Right ventricle myocardium superior (tissue), 1 donor: ENCODE results near the gene RBM33. TPM values are rescaled to one million over a fixed set of nuclear protein-coding genes. Genes with fewer than 3 reads are reported as not detected.

ENCODE experiments used
- ATAC-seq: fragments of 200-7000 bp; cut with Tn5 transposase; one replicate; pipeline ENCODE4 v1.9.1; 2020; ENCODE audit warnings: mild to moderate bottlenecking; ENCODE audit not compliant: poor library complexity
- DNase-seq: peaks from one replicate; pipeline ENCODE4 v3.0.0-alpha.2; 2020
- intact Hi-C: fragments of 100-400 bp; cut with DNase I; formaldehyde crosslinking; loops from one replicate; pipeline ENCODE4 v1.11.2; 2022
- total RNA-seq: library from RNA; stranded (reverse); fragmentation: NEBNext Ultra II Directional; extraction: Animal tissue kit (Norgen Biotek cat#: 25700); gene quantifications from one replicate; pipeline ENCODE4 v1.2.1, GENCODE V29; 2021
- donor health status: DM: no; HTN: yes; CAD: no; lungs with severe emphysema.

The RBM33 gene
- total RNA-seq, 1 donor from 2014 or later: 32.8 TPM

DNA sequence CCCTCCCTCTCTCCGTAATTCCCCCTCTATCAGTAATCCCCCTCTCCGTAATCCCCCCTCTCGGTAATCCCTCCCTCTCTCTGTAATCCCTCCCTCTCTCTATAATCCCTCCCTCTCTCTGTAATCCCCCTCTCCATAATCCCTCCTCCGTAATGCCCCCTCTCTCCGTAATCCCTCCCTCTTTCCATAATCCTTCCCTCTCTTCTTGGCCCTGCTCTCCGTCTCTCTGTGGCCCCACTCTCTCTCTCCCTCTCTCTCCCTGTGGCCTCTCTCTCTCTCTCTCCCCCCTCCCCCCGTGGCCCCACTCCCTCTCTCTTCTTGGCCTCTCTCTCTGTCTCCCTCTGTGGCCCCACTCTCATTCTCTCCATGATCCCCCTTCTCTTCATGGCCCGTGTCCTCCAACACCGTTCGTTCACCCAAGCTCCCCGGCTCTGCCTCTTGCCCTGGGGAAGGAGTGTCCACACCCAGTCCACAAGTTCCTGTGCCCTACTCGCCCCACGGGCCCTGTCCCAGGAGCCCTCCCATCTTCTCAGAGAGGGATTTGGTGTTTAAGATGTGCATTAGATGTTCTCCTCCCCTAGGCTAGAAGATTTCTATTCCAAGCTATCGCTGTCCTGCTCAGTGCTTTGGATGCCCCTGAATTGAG lies 148.0 kb downstream of the RBM33 start:
- intact Hi-C loops: loop anchor here (10.0 kb wide), 1 partner anchor 1022 kb away; no protein-coding TSS in a partner anchor
- no peak for ATAC-seq
- DNase-seq: no peak

DNA sequence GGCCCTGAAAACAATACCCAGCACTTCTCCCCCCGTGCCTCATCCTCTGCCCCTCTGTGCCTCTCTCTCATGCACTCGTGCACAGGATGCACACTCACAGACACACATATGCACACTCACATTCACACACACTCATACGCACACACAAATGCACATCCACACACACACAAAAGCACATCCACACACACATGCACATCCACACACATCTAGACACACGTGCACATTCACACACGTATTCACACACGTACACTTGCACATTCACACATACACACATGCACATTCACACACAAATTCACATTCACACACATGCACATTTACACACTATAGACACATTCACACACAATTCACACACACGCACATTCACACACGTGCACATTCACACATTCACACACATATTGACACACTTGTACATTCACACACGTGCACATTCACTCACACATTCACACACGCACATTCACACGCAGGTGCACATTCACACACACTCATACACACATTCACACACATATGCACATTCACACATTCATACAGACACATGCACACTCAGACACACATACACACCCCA lies 148.6 kb downstream of the RBM33 start:
- DNase-seq: no peak
- ATAC-seq: no peak
- intact Hi-C loops: loop anchor here (10.0 kb wide), 1 partner anchor 1022 kb away; no protein-coding TSS in a partner anchor

DNA sequence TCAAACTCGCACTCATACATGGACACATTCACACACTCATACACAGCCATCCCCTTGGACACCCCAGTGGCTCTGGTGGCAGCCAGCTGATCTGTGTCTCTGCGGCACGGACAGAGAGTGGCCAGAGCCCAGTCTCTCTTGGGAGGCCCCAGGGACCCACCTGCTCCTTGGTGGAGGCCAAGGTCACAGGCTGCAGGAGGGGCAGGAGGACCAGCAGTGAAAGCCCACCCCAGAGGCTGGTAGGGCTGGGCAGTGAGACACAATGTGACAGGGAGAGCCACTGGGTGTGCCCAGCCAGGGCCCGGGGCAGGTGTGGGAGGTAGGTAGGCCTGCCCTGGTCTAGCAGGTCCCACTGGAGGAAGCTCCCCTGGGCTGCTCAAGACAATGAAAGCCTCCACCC lies 149.3 kb downstream of the RBM33 start:
- ATAC-seq (no peak), DNase-seq (no peak)
- intact Hi-C loops: loop anchor here (10.0 kb wide), 1 partner anchor 1021 kb away; no protein-coding TSS in a partner anchor

DNA sequence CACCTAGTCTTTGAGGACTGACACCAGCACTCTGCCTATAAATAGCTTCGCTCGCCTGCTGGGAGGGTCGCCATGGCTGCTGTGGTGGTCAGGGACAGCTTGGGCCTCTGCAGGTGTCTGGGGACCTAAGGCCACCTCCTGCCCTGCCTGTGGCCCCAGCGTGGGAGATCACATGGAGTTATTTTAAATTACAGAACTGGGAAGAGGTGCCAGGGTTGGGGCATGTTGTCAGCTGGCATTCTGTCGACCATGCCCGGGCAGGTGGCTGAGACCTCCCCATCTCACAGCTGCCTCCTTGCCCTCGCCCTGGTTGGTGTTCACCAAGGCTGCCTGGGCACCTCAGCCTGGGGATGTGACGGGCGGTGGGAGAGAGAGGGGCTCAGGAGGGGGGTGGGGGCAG lies 149.7 kb downstream of the RBM33 start:
- intact Hi-C loops: loop anchor here (10.0 kb wide), 1 partner anchor 1021 kb away; no protein-coding TSS in a partner anchor
- no peak for ATAC-seq
- no peak for DNase-seq

DNA sequence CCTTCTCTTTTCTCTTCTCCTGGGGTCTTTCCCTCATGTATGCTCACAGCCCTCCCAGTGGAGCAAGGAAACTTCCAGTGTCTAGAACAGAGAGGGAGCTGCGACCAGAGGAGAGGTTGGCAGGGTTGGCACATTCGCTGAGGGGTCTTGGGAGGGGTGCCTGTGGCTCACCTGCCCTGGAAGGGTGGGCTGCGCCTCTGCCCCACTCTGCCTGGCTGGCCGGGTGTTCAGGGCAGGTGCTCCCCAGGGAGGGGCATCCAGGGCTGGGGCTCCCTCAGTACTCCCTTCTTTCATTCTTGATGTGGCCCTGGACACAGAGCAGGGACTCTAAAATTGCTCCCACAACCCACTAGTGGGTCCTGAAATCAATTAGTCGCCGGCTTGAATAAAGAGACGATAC lies 150.9 kb downstream of the RBM33 start:
- no peak for ATAC-seq
- intact Hi-C loops: loop anchor here (5.0 to 10.0 kb wide), 2 partner anchors 677 to 1019 kb away; no protein-coding TSS in a partner anchor
- no peak for DNase-seq

DNA sequence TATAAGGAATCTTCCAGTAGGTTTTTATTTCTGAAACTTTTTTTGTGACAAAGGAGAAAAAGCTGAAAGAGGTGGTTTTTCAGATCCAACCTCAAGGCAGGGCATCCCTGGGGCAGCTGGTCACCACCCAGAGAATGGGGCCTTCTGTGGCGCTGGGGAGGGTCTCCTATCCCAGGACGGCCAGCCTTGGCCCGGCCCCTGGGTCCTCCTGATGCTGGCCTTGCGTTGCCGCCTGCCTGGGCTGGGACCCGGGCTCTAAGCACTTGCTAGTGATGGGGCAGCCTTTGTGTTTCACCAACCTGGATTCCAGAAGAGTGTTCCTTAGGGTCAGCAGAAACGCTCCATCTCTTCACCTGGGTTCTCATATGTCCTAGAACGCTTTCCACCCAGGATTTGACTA lies 151.5 kb downstream of the RBM33 start:
- no peak for ATAC-seq
- DNase-seq: no peak
- intact Hi-C loops: loop anchor here (5.0 to 10.0 kb wide), 2 partner anchors 676 to 1019 kb away; no protein-coding TSS in a partner anchor

DNA sequence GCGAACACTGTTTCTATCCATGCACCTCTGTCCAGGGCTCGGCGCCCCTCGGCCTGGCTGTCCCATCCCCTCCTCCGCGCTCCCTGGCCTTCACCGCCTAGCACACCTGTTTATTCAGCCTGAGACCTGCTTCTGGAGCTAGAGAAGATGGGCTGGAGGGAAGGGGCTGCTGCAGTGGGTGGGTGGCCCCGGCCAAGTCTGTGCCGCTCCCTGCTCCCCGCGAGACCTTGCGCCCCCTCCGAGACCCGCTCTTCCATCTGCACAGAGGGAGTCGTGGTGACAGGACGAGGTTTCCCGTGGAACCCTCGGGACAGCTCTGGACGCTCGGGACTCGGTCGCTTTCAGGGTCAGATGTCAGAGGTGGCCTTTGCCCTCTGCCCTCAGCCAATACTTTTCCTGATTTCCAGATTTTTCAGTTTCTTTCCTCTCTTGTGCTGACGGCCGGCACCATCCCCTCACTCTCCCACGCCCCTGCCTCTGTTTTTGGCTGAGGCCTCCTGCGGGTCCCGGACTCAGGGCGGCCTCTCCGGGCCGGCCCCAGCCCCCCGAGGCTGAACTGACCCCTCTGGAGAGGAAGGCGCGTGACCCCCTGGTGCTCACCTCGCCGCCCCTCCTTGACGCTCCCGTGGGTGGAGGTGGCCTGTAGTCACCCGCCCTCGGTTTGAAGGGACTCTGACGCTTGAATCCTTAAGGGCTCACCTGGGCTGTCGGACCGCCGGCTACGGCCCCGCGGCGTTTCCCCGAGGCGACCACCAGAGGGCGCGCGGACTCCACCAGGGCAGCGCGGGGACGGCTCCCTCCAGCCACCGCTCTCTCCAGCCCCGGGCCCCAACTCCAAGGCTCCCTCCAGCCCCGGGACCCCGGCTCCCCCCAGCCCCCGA lies 152.2 kb downstream of the RBM33 start:
- intact Hi-C loops: loop anchor here (5.0 to 10.0 kb wide), 2 partner anchors 676 to 1018 kb away; no protein-coding TSS in a partner anchor
- DNase-seq (peak; percentile 77), ATAC-seq (peak; percentile 90)

DNA sequence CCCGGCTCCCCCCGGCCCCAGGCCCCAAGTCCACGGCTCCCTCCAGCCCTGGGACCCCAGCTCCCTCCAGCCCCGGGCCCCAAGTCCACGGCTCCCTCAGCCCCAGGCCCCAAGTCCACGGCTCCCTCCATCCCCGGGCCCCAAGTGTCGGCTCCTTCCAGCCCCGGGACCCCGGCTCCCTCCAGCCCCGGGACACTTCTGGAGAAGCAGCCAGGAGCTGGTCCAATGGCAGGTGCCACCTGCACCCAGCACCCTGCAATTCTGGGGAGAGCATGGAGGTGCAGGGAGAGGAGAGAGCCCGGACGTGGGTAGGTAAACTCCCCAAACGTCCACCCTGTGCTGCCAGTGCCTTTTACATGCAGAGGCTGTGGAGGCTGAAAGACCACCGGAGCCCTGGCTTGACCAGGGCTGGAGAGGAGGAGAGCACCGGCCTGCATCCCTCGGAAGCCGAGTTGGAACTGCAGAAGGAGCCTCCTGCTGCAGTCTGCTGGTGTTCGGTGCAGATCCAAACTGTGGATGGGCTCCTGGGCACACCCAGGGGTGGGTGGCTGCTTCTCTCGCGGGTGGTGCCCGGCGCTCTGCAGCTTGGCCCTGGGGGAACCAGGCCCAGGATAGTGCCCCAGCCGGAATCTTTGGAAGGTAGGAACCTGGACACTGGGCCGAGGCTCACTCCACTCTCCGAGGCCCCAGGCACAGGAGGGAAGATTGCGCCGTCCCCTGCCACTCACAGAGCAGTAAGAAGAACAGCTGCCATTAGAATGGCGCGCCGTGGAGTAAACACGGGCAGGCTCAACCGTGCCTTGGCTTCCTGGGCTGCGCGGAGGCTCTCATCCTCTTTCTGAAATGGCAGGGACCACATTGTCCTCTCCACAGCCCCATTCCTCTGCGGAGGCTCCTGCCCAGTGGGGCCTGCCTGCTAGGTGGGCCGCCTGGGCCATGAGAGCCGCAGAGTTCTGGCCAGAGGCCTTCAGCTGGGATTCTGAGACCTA lies 153.1 kb downstream of the RBM33 start:
- intact Hi-C loops: loop anchor here (5.0 to 10.0 kb wide), 2 partner anchors 675 to 1017 kb away; no protein-coding TSS in a partner anchor
- peak; percentile 20 for ATAC-seq

DNA sequence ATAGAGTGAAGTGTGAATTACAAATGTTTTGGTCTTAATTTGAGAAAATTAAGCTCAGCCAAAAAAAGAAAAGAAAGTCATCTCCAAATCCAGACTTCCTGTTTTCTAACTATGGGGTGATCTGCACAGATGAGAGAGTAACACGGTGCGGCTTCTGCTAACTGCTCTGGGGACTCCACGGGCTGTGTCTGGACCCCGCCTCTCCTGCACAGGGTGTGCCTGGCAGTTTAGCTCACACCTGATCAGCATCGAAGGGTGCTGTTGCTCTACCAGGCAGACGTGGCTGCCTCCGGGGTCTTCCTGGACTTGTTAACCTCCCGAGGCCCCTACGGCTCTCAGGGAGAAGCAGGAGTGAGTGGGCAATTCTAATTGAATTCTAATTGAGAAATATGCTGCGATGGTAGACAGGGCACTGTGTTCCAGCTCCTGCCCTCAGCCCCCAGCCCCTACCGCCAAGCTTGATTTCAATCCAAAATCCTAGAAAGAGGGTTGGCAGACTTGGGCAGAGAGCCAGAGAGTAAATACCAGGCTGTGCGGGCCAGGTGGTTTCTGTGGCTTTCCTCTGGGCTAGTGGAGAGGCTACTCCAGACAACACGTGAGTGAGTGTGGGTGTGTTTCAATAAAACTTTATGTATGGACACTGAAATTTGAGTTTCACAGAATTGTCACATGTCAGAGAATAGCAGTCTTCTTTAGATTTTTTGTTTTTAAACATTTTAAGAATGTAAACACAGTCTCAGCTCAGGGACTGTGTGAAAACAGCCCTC lies 154.4 kb downstream of the RBM33 start:
- intact Hi-C loops: loop anchor here (5.0 to 10.0 kb wide), 2 partner anchors 673 to 1016 kb away; no protein-coding TSS in a partner anchor
- DNase-seq: no peak

More for the DNA sequence above, 153.1 kb downstream of the RBM33 start:
- no peak for DNase-seq

DNA sequence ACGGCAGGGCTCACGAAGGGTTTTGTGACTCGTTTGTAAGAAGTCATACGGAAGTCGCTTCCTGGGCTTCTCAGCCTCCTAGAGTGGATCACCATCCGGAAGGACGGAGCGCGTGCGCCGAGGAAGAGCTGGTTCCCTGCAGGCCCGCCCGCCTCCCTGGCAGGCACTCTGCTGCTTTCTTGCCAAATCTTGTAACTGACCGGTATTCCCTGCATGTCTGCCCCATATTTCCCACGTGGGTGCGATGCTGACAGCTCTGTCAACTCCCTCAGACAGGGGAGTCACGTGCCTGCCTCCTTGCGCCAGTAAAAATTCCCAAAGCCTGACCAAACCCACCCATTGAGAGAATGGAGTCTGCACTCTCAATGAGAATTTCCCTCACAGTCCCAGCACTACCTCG lies 155.1 kb downstream of the RBM33 start:
- intact Hi-C loops: loop anchor here (5.0 to 10.0 kb wide), 2 partner anchors 673 to 1015 kb away; no protein-coding TSS in a partner anchor
- ATAC-seq: no peak

More for the DNA sequence above, 154.4 kb downstream of the RBM33 start:
- ATAC-seq: no peak

DNA sequence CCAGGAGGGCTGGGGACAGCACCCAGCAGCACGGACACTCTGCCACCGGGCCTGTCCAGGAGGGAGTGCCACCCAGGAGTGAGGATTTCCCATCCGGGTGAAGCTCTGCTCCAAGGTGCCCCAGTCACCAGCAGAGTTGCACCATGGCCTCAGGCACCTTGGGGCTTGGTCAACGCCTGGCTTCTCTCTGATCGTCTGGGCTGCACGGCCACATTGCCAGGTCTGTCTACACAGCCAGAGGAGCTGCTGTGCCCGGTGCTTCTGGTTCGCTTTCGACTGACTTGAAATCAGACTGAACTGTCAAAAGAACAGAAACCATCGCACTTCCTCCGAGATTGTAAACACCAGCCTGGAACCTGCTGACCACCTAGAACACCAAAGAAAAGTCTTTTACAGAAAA lies 155.8 kb downstream of the RBM33 start:
- ATAC-seq: no peak
- intact Hi-C loops: no loop called here
- DNase-seq: no peak

More for the DNA sequence above, 155.1 kb downstream of the RBM33 start:
- DNase-seq: no peak

DNA sequence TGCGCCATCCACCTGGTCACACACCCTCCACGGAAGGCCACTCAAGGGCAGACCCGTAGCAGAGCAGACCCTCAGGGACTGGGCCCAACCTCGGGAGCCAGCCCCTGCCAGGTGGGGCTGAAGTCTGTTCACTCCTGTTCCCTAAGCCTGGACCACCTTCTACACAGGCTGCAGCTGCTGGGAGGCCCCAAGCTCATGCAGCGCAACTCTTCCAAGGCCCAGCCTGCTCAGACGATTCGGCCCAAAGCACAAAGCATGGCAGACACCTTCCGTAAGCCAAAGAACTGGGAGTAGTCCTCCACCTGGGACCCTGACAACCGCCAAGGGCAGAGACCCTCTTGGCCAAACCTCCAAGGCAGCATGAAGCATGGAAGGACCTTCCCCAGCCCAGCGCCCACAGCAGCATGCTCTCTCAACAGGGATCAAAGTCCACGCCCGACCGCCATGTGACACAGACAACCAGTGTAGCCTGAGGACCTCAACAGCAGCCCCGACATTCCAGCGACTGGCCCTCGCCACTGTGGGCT lies 156.3 kb downstream of the RBM33 start:
- intact Hi-C loops: no loop called here
- ATAC-seq: no peak
- DNase-seq: no peak

DNA sequence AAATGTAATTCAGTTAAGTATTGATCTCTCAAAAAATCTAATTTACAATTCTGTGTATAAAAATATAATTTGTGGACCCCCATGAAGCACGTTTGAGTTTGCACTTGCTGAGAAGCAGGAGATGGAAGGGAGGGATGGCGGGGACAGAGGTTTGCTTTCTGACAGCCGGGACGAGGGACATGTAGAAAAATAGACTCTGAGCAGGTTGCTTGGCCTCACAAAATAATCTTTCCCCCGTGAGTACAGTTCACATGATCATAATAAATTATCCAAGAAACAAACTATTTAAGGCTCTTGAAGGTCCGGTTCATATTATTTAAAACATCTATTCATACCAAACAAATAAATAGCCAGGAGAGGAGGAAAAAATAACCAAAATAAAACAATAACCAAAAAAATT lies 157.8 kb downstream of the RBM33 start:
- DNase-seq (no peak), ATAC-seq (no peak)
- intact Hi-C loops: no loop called here

DNA sequence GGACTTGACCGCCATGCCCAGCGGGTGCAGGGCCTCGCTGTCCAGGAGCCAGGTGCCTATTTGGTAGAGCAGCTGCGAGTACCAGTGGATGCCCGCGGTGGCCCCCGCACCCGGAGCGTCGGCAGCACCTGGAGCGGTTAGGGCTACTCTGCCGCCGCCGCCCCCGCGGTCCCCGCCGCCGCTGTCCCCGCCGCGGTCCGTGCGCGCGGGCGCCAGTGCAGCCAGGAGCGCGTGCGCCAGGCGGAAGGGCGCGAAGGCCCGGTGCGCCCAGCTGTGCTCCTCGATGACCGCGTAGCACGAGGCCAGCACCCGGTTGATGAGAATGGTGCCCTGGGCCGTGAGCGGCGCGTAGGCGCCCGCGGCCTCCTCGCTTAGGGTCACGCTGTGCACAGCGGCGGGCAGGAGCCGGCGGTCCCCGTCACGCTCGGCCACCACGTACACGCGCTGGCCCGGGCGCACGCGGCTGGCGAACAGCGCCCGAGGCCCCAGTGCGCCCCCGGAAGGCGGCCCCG lies 158.5 kb downstream of the RBM33 start:
- no peak for ATAC-seq
- intact Hi-C loops: no loop called here
- no peak for DNase-seq

DNA sequence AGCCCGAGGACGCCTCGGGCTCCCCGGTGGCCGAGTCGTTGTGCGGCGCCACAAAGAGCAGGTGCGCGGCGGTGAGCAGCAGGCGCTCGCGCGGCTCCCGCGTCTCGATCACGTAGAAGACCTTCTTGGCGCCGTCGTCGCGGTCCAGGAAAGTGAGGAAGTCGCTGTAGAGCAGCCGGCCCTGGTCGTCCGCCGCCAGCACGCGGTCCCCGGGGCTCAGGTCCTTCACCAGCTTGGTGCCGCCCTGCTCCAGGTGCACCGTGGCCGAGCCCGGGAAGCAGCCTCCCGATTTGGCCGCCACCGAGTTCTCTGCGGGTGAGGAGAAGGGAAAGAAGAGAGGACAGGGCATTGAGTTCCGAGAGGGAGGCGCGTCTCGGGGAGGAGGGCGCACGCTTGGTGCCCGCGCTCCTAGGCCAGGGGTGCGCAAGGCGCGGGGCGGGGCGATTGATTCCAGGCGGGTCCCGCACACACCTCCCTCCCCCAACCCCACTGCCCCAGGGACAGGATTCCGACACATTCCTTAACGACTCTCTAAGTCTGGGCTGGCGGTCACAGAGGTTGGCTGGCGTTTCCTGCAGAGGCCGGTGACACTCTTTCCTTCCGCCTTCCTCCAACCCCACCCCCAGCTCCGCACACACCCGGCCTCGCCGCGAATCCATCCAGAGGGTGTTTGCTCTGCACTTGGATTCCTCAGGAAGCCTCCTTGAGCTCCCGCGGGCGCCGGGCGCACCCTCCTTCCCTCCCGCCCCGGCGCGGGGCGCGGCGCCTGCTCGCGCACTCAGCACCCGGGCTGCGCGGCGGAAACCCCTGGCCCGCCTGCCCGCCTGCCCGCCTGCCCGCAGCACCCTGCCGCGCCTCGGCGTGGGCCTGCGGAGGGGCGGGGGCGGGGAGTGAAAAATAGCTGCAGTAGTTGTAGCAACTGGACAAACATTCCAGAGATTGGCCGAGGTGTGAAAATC lies 159.2 kb downstream of the RBM33 start:
- intact Hi-C loops: no loop called here
- DNase-seq: no peak
- no peak for ATAC-seq

DNA sequence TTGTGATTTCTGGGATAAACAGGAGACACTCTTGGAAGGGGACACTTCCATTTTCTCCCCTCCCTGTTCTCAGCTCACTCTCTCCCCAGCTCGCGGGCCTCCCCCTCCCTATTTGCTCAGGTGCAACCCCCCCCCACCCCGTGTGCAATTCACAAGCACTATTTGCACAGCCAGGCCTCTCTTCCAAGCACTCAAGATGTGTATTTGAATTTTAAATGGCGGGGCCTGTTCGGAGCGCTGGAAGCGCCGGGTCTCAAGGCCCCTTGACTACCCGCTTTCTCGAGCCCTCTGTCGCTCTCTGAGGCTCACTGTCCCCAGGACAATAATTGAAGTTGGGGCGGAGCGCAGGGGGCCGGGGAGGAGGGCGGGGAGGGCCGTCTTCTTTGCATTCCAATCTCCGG lies 160.0 kb downstream of the RBM33 start:
- ATAC-seq (no peak), DNase-seq (no peak)
- intact Hi-C loops: no loop called here
